OCI-LY7 (cell line): ENCODE measurements around the gene ROCK1. TPM values are rescaled to one million over a fixed set of nuclear protein-coding genes. Genes with fewer than 3 reads are reported as not detected.

Experiments used
- BruUV-seq: library from RNA; stranded (reverse); fragments of 400-500 nt; replicated peaks from 2 replicates; lab custom pipeline; 2021; lab: Mats Ljungman, UMichigan
- CTCF ChIA-PET: fragments of 300-600 bp; sonication (Branson Sonifier 250); formaldehyde crosslinking; loops from one replicate; lab custom pipeline; 2022; ENCODE audit warnings: antibody characterized with exemption; ENCODE audit not compliant: unreplicated experiment; lab: Charles Lee
- POLR2A ChIA-PET: fragments of 300-600 bp; sonication (Branson Sonifier 250); formaldehyde crosslinking; loops from one replicate; lab custom pipeline; 2022; ENCODE audit warnings: antibody characterized with exemption; lab: Charles Lee
- DNase-seq: peaks from one replicate; pipeline ENCODE4 v3.0.0-alpha.2; 2015; ENCODE audit warnings: low spot score
- H2AFZ ChIP-seq: fragments of 200-600 bp; sonication (generic), shearing (Covaris generic); 2 replicates; pipeline ENCODE4 v1.6.1; 2014; ENCODE audit warnings: mild to moderate bottlenecking, antibody characterized with exemption, low read length, moderate library complexity
- H3K27ac ChIP-seq: fragments of 200-600 bp; sonication (generic); 2 replicates; pipeline ENCODE4 v1.5.1; 2014; ENCODE audit warnings: mixed run types, low read depth, mild to moderate bottlenecking, moderate library complexity, low read length, inconsistent platforms; ENCODE audit not compliant: poor library complexity, severe bottlenecking
- H3K36me3 ChIP-seq: fragments of 200-600 bp; sonication (generic); 2 replicates; pipeline ENCODE4 v1.6.1; 2014; ENCODE audit warnings: mild to moderate bottlenecking, antibody characterized with exemption, low read length, moderate library complexity, mixed read lengths; ENCODE audit not compliant: insufficient read depth
- H3K4me1 ChIP-seq: fragments of 200-600 bp; sonication (generic); 2 replicates; pipeline ENCODE4 v1.5.1; 2014; ENCODE audit warnings: mild to moderate bottlenecking, low read length; ENCODE audit not compliant: insufficient read depth, poor library complexity, severe bottlenecking
- H3K4me2 ChIP-seq: fragments of 200-600 bp; sonication (generic); 2 replicates; pipeline ENCODE4 v1.6.1; 2014; ENCODE audit warnings: mild to moderate bottlenecking, low read length
- H3K4me3 ChIP-seq: fragments of 200-600 bp; sonication (generic); 2 replicates; pipeline ENCODE4 v1.5.1; 2014; ENCODE audit warnings: mild to moderate bottlenecking, low read depth, low read length; ENCODE audit not compliant: poor library complexity, severe bottlenecking
- H3K79me2 ChIP-seq: fragments of 200-600 bp; sonication (generic); 2 replicates; pipeline ENCODE4 v1.6.1; 2016; ENCODE audit warnings: low read depth, mild to moderate bottlenecking, low read length, moderate library complexity, mixed read lengths; ENCODE audit not compliant: insufficient read depth
- H3K9me2 ChIP-seq: fragments of 200-600 bp; sonication (generic); 2 replicates; pipeline ENCODE4 v1.6.1; 2016; ENCODE audit warnings: mild to moderate bottlenecking, low read length, mixed read lengths; ENCODE audit not compliant: insufficient read depth
- H3K9me3 ChIP-seq: fragments of 200-600 bp; sonication (generic); 2 replicates; pipeline ENCODE4 v1.6.1; 2014; ENCODE audit warnings: mild to moderate bottlenecking, mixed run types, low read length, mixed read lengths
- H4K20me1 ChIP-seq: fragments of 200-600 bp; sonication (generic); 2 replicates; pipeline ENCODE4 v1.6.1; 2014; ENCODE audit warnings: mild to moderate bottlenecking, antibody characterized with exemption, low read length, moderate library complexity, mixed read lengths; ENCODE audit not compliant: insufficient read depth
- EZH2phosphoT487 ChIP-seq: fragments of 200-600 bp; sonication (generic); IDR thresholded peaks from 2 replicates; pipeline ENCODE4 v1.6.1; 2018; ENCODE audit warnings: low read depth, borderline replicate concordance, mild to moderate bottlenecking, mixed run types, antibody characterized with exemption, low read length, moderate library complexity, mixed read lengths
- intact Hi-C: fragments of 100-400 bp; cut with micrococcal nuclease; formaldehyde crosslinking; loops from one replicate; pipeline ENCODE4 v1.10.0; 2022; ENCODE audit not compliant: unreplicated experiment
- total RNA-seq, 2 experiments: library from RNA; depleted of rRNA in 1 of 2; stranded (reverse); fragments of >200 nt in 1 of 2; shearing (Covaris generic) in 1 of 2; gene quantifications; 2 replicates each; pipeline ENCODE4 v1.2.3, GENCODE V29; 2014 to 2022
- TF ChIP-seq, protein P1 (sequence below): fragments of 200-600 bp; sonication (generic); conservative IDR thresholded peaks from 2 replicates; pipeline ENCODE4 v1.5.1; 2014; ENCODE audit warnings: mild to moderate bottlenecking, antibody characterized with exemption, low read length, moderate library complexity, mixed read lengths

The ROCK1 gene
- total RNA-seq, 2 experiments from 2014 or later: 43.2 to 69.6 TPM

DNA sequence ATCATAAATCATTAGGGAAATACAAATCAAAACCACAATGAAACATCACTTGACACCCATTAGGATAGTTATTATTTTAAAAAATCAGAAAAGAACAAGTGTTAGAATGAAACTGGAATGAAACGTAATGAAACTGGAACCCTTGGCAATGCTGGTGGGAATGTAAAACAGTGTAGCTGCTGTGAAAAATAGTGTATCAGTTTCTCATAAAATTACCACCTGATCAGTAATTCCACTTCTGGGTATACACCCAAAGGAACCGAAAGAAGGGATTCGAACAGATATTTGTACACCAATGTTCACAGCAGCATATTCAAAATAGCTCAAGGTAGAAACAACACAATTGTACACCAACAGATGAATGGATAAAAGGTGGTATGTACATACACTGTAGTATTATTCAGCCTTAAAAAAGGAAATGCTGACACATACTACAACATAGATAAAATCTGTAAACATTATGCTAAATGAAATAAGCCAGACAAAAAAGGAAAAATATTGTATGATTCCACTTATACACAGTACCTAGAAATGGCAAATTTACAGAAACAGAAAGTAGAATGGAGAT lies 27.0 kb downstream of the ROCK1 start:
- intact Hi-C loops: no loop called here
- TF ChIP-seq EZH2phosphoT487: no peak
- H4K20me1 ChIP-seq: peaks cover 3% of the 10 kb centered on the region
- no peak for DNase-seq
- H3K4me2 ChIP-seq: no peak overlapping the region
- no peaks in the 10 kb centered on the region for H3K4me1 ChIP-seq
- H3K27ac ChIP-seq: no peak overlapping the region
- no TSS peak for BruUV-seq
- H3K79me2 ChIP-seq: peaks cover 100% of the 10 kb centered on the region
- H3K36me3 ChIP-seq: peaks cover 24% of the 10 kb centered on the region; the same call in 1 of the 2 replicates
- peaks cover 54% of the 10 kb centered on the region; the same call in 1 of the 2 replicates for H3K9me3 ChIP-seq
- H2AFZ ChIP-seq: no peak overlapping the region
- no peak overlapping the region for H3K4me3 ChIP-seq
- H3K9me2 ChIP-seq: no peaks in the 10 kb centered on the region
- POLR2A ChIA-PET: interaction anchor here (0.5 to 1.0 kb wide), 3 partner anchors 11 to 249 kb away, joined by 3 read pairs; no protein-coding TSS in a partner anchor
- CTCF ChIA-PET: no interaction called here

DNA sequence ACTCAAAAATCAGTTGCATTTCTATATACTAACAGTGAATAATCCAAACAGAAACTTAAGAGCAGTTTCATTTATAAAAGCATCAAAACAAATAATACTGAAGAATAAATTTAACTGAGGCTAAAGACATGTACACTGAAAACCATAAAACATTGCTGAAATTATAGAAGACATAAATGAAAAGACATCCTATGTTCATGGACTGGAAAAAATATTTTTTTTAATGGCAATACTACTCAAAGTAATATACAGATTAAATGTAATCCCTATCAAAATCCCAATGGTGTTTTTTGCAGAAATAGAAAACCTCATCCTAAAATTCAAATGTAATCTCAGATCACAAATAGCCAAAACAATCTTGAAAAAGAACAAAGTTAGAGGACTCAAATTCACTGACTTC lies 28.6 kb downstream of the ROCK1 start:
- Histone ChIP-seq H3K9me3 (peaks cover 54% of the 10 kb centered on the region; the same call in 1 of the 2 replicates), H3K36me3 (peaks cover 24% of the 10 kb centered on the region; the same call in 1 of the 2 replicates), H3K4me3 (no peak overlapping the region), H3K4me1 (peaks cover 6% of the 10 kb centered on the region), H3K9me2 (no peaks in the 10 kb centered on the region), H2AFZ (no peak overlapping the region), H3K27ac (no peak overlapping the region), H3K4me2 (no peak overlapping the region), H3K79me2 (peaks cover 100% of the 10 kb centered on the region), H4K20me1 (peaks cover 10% of the 10 kb centered on the region)
- CTCF ChIA-PET: no interaction called here
- intact Hi-C loops: no loop called here
- no TSS peak for BruUV-seq
- POLR2A ChIA-PET: no interaction called here
- TF ChIP-seq EZH2phosphoT487: no peak
- TF ChIP-seq, protein P1, sequence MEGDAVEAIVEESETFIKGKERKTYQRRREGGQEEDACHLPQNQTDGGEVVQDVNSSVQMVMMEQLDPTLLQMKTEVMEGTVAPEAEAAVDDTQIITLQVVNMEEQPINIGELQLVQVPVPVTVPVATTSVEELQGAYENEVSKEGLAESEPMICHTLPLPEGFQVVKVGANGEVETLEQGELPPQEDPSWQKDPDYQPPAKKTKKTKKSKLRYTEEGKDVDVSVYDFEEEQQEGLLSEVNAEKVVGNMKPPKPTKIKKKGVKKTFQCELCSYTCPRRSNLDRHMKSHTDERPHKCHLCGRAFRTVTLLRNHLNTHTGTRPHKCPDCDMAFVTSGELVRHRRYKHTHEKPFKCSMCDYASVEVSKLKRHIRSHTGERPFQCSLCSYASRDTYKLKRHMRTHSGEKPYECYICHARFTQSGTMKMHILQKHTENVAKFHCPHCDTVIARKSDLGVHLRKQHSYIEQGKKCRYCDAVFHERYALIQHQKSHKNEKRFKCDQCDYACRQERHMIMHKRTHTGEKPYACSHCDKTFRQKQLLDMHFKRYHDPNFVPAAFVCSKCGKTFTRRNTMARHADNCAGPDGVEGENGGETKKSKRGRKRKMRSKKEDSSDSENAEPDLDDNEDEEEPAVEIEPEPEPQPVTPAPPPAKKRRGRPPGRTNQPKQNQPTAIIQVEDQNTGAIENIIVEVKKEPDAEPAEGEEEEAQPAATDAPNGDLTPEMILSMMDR: no peak
- no peak for DNase-seq

DNA sequence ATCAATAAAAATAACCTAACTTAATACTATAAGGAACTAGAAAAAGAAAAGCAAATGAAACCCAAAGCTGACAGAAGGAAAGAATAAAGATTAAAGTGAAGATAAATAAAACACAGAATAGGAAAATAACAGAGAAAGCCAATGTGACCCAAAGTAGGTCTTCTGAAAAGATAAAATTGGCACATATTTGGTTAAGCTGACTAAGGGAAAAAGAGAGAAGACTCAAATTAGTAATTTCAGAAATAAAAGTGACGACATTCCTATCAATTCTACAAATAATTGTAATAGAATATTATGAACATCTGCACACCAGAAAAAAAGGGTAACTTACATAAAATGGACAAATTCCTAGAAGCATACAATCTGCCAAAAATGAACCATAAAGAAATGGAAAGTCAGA lies 30.2 kb downstream of the ROCK1 start:
- BruUV-seq: no TSS peak
- peaks cover 98% of the 10 kb centered on the region for H3K79me2 ChIP-seq
- H3K9me2 ChIP-seq: no peaks in the 10 kb centered on the region
- H3K9me3 ChIP-seq: peaks cover 44% of the 10 kb centered on the region; the same call in 1 of the 2 replicates
- H3K27ac ChIP-seq: no peak overlapping the region
- TF ChIP-seq, protein P1: no peak
- no peak for TF ChIP-seq EZH2phosphoT487
- H3K4me1 ChIP-seq: peaks cover 9% of the 10 kb centered on the region
- H3K4me2 ChIP-seq: no peak overlapping the region
- peaks cover 24% of the 10 kb centered on the region; the same call in 1 of the 2 replicates for H3K36me3 ChIP-seq
- POLR2A ChIA-PET: interaction anchor here (1.0 kb wide), 1 partner anchor 11 kb away, joined by 3 read pairs; no protein-coding TSS in a partner anchor
- no peak for DNase-seq
- intact Hi-C loops: no loop called here
- peaks cover 18% of the 10 kb centered on the region for H4K20me1 ChIP-seq
- H2AFZ ChIP-seq: no peak overlapping the region
- H3K4me3 ChIP-seq: no peak overlapping the region
- CTCF ChIA-PET: no interaction called here
